ENCODE results near the gene FLT3.

FLT3 gene

GRCh38 chr13:28001049-28001448, 99.3 kb downstream of the FLT3 start:
- no peak for DNase-seq

GRCh38 chr13:28000567-28000966, 99.8 kb downstream of the FLT3 start:
- no peak for DNase-seq

- no peak for DNase-seq
These were observed 102.4 kb downstream of the FLT3 start for GRCh38 chr13:27997904-27998522.

DNA sequence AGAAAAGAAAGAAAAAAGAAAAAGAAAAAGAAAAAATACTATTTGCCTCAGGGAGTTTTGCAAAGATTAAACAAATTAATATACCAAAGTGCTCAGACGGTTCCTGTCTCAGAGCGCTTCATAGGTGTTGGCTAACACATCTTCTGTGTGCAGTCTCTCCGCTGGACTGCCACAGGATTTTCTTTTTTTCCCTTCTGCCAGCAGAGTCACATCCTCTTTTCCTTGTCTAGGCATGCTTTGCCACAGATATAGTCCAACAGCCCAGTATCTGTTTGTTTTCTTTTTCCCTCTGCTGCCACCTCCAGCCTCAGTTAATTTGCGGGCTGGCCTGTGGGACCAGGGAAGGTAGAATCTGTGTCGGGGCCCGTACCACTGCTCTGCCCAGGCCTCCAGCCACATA, 108.5 kb downstream of the FLT3 start:
- DNase-seq: no peak

DNA sequence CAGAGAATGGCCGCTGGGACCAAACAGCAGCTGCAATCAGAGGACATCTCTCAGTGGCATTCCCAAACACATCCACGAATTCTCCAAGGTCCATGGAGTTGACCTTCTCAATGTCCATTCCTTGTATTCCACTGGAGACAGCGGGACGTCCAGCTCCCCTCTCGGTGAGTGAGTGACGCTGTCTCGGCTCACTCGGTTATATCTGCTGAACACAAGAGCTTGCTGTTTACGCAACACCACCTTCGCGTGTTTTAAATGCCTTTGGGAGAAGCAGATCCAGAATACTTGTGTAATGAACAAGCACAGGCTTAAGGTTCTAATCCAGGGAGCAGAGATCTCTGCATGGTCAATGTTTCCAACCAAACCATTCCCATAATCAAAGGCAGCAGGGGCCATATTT, 111.9 kb downstream of the FLT3 start, which contains the start of gene URAD:
TSS of gene URAD (minus strand) at position 174 of the 400 bp plus-strand sequence. CDS start at position 118, 56 bp downstream.
- DNase-seq: no peak

GRCh38 chr13:27985600-27985999, 114.8 kb downstream of the FLT3 start:
- no peak for DNase-seq

- DNase-seq: no peak
These were observed 118.0 kb downstream of the FLT3 start for GRCh38 chr13:27982361-27982760.

DNA sequence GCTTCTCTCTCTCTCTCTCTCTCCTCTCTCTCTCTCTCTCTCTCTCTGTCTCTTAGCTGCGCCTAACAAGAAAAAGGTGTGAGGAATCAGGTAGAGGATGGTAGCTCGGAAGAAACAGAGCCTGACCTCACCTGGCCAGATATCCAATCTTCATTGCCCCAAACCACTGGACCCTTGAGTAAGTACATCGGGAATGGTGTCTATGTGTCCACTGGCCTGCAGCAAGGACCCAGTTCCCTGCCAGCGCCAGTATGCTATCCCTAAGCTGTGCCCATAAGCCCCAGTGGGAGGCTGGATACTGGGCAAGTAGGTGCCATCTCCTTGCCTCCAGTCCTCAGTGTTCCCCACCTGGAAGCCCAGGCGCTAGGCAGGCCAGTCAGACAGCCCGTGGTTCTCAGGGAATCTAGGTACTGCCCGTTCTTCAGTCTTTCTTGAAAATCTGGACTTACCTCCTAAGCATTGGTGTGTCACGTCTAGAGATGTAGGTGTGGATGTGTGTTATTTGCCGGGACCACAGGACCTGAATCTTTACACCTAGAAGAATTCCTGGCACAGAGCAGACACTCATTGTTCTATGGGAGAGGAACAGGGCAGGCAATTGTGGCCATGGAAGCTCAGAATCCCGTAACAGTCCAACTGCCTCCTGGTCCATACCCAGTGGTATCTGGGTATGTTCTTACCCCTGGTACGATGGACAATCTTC, 119.2 kb downstream of the FLT3 start:
- DNase-seq: no peak

DNA sequence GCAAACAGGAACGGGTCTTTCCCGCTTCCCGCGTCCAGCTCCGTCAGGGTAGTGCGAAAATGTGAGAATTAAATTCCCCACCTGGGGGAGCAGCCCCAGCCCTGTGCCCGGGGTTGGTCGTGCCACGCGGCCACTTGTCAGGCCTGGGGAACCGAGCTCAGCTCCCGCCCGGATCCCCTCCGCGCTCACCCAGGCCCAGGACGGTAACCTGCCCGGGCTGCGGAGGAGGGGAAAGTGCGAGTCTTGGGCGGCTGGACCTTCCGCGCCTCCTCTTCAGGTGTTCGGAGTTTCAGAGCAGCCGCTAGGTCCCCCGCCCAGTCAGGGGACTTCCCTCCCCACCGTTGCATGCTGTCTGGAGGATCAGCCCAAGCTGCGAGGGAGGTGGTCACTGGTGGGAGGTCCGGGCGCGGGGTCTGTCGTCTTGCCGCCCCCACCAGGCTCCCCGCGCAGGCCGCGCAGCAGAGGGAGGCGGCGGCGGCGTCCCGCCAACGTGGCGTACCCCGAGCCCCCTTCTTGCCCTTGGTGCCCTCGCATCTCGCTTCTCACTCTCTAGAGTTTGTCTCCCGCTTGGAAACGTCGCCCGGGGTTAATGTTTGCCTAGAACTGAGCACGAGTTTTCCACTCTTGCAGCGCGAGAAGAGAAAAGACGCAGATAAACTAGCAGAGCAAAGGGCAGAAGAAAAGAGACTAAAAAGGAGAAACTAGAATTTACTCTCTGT, 119.9 kb downstream of the FLT3 start:
- no peak for DNase-seq

GRCh38 chr13:27979765-27980279, 120.6 kb downstream of the FLT3 start:
- DNase-seq: no peak

- DNase-seq: no peak
These were observed 121.3 kb downstream of the FLT3 start for GRCh38 chr13:27979001-27979643.

DNA sequence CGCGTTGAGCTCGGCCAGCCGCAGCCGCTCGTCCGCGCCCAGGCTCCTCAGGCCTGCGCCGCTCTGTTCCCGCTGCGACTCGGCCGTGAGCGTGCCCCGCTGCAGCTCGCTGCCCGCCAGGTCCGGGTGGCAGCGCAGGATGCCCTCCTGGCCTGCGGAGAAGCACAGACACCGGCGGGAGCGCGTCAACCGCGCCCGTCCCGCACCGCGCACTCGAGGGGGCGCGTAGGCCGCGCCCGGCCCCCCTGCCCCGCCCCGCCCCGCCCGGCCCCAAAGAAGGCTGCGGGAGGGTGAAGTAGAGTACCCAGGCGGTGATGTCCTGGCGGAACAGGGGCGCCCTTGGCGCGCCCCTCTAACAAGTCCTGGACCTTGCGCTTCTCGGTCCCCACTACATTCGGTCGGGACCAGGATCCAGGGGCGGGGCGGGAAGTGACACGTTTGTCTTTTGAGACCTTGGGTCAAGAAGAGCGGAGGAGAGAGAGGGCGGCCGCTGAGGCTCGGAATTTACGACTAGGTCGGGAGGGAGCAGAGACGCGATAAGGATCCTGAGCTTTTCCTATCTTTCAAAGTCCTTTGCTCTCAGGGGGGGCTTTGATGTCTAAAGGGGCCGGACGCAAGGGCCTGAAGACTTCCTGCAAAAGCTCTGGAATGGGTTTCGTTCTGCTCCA, 121.9 kb downstream of the FLT3 start:
- no peak for DNase-seq

DNA sequence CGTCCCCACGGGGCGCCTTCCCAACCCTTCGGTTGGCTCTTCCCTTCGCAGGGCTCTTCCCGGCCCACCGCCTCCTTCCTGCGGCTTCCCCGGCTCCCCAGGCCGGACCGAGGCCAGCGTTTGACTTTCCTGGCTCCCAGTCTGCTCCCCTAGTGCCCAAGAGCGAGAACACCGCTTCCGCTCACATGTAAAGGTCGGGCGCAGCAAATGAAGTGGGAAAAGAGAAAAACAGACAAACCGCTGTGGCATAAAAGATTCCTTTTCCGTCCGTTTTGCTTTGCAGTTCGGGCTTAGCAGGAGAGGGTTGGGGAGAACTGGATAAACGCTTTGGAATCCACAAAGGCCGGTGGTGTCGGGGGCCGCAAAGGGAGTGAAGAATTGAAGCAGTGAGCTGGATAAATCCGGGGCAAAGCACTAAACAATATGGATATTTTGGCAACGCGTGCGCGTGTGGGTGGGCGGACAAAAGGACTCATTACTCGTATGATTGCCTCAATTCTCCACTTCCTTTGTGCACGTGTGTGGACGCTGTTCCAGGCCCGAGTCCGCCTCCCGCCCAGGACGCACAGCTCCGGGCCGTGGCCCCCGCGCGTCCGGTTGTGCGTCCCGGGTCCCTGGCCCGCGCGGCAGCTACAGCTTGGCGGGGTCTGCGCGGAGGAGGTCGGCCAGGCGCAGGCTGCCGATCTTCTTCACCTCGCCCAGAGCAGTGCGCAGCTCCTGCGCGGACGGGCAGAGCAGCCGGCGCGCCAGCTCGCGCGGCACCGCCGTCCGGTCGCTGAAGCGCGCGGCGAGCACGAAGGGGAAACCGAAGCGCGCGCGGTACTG, 122.7 kb downstream of the FLT3 start:
- no peak for DNase-seq

GRCh38 chr13:27976362-27977091, 123.8 kb downstream of the FLT3 start:
- DNase-seq: no peak

DNA sequence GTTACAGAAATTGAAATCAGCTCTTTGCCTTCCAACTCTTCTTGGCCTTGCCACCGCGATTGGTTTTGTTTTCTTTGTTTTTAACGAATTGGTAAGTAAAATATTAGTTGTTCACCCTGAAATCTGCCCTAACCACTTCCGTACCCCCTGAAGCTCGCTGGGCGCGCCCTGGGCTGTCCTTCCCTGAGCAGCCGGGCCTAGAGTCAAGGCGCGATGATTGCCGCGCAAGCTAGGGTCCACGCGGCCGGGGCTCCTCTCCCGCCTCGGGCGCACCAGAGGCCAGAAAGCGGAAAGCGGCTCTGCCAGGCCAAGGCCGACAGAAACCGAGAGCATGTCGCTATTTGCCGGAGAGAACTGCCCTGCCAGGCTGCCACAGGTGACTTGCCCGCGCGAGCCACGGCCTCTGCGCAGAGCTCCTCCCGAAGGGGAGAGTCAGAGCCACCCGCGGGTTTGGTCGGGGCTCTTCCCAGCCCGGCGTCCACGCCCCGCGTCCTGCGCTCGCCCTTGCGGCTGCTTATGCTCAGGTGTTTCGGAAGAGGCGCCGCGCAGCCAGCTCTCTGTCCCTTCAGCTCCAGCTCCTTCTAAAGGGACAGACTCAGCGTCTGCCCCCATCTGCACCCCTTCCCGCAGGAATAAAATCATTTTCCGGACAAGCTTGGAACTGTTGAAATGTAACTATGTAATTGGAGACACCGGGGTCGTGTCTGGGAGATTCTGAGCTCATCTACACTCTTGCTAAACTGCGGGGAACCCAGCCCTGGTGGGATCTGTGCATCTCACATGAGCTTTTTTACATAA, 124.6 kb downstream of the FLT3 start:
- DNase-seq: no peak

DNA sequence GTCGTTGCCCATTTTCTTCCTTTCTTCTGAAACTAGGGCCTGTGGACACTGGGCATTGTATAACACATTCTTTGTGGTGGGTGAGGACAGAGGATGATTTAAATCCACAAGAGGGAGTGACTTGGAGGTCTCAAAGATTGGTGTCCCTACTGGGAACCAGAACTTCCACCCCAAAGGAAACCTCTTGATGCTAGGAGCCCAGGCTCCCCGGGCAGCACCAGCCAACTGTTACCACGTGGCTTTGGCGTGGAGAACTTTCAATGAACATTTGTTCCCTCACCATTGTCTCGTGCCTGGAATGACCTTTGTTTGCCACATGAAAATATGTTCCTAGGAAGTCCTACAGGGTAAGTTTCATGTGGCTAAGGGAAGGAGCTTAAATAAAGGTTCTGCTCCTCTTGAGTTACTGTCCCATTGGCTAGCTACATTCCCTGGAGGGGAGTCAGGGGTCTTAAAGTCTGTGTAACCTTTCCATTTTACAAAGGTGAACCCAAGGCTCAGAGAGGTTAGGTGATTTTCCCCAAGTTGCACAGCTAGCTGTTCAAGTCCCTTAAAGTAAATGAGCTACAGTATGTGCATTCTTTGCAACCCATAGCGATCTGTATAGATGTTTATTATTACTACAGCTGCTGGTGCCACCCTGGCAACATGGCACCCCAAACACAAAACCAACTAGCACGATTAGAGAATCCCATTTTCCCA, 126.3 kb downstream of the FLT3 start:
- no peak for DNase-seq

GRCh38 chr13:27973291-27973690, 127.1 kb downstream of the FLT3 start:
- no peak for DNase-seq

GRCh38 chr13:27972478-27972820, 127.9 kb downstream of the FLT3 start:
- DNase-seq: no peak

- DNase-seq: no peak
These were observed 128.4 kb downstream of the FLT3 start for GRCh38 chr13:27971776-27972477.

Data from effector CD8-positive, alpha-beta T cell (primary cell).